GM18517 (cell line): ENCODE data around the gene ASPG.
"Not testable (repeated sequence)": the region's sequence is repeated elsewhere in the genome, so short reads cannot be mapped to it uniquely, and the experiment has no call there.

Source experiments
- ATAC-seq: cut with Tn5 transposase; IDR thresholded peaks from one replicate; pipeline ENCODE4 v1.9.1; 2021; ENCODE audit warnings: mild to moderate bottlenecking, moderate library complexity; ENCODE audit not compliant: unreplicated experiment

The ASPG gene

DNA sequence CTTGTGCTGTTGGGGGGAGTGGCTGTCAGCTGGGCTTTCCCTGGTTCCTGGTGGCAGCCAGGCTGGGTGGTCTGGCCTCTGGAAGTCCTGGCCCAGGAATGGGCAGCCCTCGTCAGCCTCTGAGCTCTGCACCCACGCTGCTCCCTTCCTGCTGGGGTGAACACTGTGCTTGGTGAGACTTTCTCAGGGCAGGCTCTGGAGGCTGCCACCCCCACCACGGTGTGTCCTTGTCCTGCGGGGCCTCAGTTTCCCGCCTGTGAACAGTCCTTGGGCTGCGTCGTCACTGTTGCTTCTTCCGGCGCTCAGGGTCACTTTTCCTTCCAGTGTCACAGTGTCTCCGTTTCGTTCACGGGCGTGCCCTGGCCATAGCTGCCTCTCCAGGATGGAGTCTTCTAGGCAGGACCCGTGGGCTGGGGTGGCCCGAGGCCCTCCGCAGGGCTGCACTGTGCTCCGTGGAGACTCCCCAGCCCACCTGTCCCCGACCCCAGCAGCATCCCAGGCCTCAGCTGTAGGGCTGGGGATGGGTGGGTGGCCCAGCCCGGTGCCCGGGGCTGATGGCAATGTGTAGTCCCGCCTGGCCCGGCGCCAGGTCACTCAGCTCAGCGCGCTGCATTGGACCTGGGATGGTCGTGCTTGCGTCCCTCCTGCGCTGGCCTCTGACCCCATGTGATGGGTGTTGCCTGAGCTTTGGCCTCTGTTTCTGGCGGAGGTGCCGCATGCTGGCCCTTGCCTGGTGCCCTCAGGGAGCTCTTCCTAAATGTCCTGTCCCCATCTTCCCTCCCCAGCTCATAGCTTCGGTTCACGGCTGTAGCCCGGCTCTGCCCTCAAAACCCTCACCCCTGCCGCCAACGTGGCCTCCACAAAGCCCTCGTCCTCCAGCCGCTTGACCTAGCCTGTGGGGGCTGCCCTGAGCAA is 59.7 kb downstream of the ASPG start:
- ATAC-seq: no peak

DNA sequence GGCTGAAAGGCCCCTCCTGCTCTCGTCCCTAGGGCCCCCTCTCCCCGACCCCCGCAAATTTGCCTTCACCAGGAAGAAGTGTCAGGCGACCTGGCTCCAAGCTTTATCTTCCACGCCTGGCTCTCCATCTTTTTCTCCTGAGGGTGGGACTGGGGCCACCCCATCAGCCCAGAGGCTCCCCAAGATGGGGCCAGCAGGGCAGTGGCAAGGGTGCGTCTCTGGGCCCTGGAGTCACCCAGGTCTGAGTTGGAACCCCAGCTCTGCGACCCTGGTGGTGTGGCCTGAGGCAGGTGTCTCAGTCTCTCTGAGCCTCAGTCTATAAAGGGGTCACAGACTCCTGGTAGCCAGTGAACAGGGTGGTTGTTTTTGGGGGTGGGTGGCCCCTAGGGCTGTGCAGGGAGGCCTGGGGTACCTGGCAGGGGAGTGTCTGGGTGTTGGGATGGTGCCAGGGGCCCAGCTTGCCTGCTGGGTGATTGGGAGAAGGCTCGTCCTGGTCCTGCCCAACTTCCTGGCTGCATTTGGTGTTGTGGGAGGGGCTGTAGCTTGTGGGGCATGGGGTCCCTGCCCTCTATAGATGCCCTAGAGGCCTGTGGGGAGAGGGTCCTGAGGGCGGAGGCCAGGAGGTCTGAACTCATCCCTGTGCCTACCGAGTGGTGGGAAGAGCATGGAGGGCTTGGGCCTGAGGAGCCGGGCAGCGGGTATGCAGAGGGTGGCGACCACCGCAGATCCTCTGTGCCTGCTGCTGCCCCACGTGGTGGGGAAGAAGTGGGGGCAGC is 60.5 kb downstream of the ASPG start:
- ATAC-seq: no peak

DNA sequence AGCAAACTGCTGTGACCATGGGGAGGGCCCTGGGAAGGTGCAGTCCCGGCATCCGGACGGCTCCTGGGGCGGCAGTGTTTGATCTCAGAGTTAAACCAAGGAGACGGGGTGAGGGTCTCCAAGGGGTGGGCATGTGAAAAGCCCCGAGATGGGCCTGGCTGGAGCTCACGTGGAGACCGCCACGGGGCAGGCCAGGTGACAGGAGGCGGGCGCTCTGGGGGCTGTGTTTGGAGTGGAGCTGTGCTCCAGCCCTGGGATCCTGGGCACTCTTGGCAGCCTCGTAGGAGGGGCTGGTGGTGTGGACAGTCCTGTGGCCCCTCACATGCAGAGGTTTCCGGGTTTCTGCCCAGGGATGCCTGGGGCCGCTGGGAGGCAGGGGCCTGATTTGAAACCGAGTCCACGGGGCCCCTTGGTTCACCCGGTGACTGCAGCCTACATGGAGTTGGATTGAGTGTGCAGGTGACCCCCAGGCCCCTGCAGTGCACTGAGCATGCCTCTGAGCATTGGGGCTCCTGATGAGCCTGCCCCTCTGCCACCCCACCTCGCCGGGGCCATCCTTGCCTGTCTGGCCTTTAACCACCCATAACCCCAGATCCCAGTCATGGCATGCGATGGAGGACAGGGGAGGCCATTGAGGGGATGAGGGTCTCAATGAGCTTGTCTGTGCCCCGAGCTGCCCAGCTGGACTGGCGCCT is 61.3 kb downstream of the ASPG start:
- ATAC-seq: no peak

DNA sequence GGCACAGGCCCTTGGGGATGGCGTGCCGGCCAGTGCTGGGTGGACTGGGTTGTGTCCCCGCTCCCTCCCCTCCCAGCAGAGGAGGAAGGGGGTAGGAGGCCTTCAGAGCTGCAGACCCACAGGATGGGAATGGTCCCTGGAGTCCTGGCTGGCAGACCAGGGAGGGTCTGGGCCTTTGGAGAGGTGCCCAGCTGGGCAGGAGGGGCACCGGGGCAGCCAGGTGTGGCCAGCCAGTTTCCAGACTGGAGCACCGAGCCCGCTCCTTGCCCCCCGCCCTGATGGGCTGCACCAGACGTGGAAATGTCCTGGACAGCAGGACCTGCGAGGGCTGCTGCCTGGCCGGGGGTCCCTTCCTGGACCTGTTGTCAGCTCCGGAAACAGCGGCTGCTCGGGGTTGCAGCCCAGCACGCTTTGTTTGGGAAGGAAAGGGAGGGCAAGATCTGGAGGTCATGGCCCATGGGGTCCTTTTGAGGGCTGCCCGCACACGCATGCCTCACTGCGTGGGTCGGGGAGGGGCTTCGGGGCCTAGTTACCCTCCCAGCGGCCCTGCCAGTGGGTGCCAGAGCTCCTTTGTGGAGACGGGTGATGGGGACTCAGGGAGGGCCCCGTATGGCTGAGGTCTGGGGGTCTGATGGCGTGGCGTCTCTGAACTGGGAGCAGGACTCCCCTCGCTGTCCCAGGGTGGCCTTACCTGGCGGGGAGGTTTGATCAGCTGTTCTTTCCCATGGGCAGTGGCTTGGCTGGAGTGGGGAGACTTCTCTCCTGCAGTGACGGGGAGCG is 62.0 kb downstream of the ASPG start:
- ATAC-seq: no peak

DNA sequence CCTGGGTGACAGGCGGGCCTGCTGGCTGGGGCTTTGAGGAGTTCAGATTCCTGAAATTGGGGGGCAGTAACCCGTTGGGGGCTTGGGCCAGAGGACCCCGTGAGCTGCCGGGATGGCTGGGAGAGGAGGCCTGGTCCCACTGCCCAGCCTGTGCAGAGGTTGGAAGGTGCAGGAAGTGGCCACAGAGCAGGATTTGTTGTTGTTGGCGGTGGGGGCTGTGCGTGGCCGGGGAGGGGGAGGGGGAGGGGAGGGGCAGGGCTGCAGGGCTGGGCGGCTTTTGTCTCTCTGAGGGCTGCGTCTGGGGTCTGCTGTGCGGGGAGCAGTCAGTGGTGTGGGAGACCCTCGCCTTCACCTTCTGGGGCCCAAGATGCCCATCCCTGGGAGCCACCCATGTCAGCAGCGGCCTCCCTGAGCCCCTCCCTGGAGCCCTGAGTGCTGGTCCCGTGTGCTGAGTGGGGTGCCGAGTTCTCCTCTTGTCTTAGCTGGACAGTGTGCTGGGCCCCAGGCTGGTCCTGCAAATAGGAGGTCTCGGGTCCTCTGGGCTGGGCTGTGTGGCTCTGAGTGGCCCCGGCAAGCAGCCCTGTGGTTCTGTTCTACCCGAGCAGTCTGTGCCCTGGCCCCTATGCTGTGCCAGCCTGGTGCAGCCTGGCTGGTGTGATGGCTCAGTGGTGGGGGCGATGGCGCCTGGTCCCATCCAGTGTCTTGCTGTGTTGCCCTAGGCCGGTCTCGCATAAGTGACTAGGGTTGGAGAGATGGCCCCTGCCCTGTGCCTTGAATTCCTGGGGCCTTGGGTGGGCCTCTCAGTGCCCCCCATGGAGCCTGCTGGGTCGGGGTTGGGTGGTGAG is 63.2 kb downstream of the ASPG start:
- ATAC-seq: no peak

DNA sequence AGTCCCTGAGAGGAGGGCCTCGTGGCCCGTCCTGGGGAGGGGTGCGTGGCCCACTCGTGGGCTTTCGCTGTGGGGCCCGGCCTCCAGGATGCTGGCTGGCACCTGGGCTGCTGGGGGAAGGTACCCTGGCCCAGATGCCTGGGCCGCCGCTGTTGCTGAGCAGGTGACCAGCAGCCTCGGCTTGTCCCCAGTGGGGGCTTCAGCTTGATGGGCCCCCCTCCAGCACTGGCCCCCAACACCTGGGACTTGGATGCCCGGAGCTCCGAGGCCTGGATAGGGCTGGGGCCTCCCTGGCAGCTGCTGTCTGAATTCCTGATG is 63.7 kb downstream of the ASPG start:
- ATAC-seq: no peak

DNA sequence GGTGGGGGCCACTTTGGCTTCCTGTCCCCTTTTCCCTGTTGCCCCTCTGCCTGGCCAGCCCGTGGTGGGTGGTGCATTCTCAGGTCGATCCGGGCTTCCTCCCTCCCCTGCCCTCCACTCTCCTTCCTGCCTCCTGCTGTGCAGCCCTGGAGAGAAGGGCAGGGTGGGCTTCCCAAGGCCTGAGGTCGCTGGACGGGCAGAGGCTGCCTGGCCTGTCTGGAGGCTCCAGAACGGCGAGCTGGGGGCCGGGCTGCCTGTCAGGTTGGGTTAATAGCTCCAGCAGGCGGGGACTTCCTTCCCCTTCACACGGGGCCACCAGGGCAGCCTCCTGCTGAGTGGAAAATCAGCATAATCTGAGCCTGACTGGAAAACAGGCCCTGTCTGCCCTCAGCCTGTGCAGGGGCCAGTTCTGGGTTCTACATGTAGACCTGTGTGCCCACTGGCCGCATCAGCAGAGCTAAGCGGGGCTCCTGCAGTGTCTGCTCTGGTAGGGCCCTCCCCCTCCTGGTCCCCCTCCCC is 64.2 kb downstream of the ASPG start:
- no peak for ATAC-seq

DNA sequence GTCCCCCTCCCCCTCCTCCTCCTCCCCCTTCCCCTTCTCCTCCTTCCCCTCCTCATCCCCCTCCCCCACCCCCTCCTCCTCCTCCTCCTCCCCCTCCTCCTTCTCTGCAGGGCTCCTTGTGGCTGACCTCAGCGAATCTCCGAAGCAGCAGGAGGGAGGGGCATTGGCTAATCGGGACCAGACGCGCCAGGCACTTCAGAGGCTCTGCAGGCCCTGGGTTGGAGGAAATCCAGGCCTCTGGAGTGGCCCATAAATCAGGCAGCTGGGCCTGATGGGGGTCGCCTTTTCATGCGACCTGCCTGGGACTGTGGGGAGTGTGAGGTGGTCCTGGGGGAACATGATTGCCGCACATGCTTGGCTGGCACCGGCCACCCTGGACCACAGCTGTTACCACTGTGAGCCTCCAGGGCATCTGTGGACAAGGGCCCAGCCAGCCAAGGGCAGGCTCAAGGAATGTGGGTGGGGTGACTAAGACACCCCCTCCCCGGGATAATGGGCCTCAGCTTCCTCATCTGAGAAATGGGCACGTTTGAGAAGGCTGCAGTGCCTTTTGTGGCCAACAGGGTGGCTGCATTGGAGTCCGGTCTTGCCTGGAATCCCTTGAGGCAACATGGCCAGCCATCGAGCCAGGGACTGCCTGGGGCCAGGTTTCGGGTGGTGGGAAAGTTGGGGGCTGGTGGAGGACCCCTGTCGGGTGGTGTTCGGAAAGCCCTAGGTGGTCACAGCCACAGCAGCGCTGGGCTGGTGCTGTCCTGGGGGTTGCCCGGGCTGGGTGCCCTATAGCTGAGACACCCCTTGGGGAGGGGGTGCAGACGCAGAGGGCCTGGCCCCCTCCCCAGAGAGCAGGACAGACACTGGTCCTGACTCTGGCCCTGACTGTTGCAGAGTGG is 64.9 kb downstream of the ASPG start:
- no peak for ATAC-seq

DNA sequence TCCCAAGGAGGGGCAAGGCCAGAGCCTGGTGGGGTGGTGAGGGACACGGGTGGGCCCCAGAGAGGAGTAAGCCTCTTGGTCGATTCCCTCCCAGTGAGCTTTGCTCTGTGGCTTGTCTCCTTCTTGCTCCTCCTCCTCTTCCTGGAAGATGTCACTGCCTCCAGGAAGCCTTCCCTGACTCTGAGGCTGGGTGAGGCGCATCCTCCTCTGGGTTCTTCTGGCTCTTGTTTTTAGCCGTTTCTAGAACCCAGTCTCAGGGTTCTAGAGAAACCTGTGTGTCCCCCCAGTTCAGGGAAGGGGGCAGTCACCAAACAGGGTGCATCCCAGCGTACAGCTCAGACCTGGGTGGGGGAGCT is 65.5 kb downstream of the ASPG start:
- ATAC-seq: no peak

DNA sequence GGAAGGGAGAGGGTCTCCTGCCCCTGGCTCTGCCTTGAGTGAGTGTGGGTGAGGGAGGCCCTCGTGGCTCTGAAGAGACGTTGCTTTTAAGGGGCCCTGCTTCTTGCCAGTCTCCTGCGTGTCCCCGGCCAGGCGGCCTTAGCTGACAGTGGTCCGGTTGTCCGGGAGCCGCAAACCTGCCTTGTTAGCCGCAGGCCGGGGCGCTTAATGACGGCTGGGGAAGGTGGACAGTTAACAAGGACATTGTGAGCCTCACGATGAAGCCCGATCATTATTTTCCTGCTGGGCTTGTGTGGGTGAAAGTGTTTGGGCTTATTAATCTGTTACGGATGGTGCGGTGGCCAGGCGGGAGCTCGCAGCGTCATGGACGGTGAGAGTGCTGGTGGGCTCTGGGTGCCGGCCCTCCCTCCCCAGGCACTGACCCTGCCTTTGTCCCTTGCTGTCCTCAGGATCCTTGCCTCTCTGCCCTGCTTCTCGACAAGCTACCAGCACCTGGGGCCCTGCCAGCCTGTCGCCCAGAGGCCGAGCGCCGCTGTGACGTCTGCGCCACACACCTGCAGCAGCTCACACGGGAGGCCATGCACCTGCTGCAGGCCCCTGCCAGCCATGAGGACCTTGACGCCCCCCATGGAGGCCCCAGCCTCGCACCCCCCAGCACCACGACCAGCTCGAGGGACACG is 66.2 kb downstream of the ASPG start:
- no peak for ATAC-seq

DNA sequence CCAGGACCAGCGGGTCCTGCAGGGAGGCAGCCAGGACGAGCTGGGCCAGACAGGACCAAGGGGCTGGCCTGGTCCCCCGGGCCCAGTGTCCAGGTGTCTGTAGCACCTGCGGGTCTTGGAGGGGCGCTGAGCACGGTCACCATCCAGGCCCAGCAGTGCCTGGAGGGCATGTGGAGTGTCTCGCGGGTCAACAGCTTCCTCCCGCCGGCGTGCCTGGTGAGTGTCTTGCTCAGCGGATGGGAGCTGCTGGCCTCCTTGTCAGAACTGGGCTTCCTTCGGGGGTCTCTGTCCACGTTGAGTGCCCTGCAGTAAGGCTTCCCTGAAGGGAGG is 66.7 kb downstream of the ASPG start:
- ATAC-seq: no peak

DNA sequence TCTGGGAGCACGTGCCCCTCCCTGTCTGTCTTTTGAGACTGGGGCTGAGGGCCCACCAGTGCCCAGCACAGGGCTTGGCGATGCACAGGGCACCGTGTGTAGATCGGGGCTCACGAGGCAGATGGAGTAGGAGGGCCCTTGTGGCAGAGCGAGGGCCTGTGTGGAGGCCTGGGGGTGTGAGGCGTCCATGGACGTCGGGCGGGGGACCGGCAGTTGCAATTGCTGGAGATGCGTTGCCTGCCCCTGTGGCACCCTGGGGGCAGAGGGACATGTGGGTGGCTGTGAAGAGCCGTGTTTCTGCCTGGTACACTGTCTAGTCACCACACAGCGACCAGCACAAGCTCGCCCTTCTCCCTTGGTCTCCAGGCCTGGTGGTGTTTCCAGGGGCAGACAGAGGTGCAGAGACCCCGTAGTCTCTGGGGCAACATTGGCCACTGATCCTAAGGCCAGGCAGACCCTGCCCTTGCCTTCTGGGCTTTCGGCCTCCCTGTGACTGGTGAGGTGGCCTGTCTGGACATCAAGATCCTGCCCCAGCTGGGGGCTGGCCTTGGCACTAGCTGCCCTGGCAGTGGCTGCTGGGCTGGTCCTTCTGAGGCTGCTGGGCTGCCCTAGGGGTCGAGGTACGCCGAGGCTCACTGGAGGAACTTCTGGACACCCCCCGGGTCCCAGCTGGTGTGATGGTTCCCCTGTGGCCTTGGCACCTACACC is 67.3 kb downstream of the ASPG start:
- no peak for ATAC-seq

DNA sequence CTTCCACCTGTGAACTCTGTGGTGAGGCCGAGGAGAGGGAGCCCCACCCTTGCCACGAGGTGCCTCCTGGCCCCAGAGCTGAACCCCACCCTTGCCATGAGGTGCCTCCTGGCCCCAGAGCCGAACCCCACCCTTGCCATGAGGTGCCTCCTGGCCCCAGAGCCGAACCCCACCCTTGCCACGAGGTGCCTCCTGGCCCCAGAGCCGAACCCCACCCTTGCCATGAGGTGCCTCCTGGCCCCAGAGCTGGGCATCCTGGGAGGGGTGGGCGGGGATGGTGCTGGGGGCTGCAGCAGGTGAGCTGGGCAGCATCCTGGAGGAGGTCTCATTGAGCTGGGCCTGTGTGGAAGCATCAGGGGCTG is 67.9 kb downstream of the ASPG start:
- ATAC-seq: not testable (repeated sequence)

DNA sequence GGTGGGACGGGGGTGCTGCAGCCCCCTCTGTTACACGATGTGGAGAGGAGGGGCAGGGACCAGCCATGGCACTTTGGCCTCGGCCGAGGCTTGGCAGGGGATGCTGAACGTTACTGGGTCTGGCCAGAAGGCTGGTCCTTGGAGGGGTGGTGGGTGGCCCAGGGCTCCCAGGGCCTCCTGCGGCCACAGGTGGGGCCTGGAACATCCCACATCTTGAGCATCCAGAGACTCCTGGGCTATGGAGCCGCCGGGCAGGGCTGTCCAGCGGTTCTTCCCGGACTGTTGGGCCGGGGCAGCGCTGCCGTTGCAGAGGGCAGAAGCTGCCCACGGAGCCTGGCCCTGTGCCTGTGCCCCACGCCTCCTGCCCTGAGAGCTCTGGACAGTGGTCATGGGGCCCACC is 68.7 kb downstream of the ASPG start:
- no peak for ATAC-seq

DNA sequence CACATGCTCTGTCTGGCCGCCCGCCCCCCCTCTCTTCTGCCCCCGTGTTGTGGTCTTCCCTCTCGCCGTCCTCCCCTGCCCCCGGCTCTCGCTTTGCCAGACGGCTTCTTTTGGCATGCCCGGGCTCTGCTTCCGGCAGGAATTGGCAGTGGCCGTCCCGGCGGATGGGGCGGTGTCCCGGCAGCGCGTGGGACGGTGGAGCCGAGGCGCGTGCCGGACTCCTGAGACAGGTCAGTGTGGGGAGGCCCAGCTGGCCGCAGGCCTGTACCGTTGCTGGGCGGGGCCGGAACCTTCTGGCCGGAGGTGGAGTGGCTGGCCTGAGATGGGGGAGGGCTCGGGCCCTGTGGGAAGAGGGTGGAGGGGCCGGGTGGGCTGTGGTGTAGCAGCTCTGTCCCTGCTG is 70.0 kb downstream of the ASPG start:
- ATAC-seq: no peak

DNA sequence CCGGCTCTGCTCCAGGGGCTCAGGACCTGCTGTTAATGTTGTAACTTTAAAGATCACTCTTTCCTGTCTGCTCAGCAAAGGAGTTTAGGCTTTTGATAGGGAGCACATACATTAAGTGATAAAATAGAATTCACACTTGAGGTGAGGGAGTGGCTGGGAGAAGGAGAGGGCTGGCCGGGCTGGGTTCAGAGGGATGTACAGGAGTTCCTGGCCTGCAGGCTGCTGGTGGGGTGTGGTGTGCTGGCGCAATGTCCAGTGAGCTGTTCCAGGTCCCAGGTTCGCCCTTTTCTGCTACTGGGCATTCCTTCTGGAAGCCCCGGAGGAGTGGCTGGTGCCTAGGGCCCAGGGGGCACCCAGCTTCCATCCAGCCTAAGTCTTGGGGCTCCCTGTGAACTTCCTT is 70.6 kb downstream of the ASPG start:
- ATAC-seq: no peak

DNA sequence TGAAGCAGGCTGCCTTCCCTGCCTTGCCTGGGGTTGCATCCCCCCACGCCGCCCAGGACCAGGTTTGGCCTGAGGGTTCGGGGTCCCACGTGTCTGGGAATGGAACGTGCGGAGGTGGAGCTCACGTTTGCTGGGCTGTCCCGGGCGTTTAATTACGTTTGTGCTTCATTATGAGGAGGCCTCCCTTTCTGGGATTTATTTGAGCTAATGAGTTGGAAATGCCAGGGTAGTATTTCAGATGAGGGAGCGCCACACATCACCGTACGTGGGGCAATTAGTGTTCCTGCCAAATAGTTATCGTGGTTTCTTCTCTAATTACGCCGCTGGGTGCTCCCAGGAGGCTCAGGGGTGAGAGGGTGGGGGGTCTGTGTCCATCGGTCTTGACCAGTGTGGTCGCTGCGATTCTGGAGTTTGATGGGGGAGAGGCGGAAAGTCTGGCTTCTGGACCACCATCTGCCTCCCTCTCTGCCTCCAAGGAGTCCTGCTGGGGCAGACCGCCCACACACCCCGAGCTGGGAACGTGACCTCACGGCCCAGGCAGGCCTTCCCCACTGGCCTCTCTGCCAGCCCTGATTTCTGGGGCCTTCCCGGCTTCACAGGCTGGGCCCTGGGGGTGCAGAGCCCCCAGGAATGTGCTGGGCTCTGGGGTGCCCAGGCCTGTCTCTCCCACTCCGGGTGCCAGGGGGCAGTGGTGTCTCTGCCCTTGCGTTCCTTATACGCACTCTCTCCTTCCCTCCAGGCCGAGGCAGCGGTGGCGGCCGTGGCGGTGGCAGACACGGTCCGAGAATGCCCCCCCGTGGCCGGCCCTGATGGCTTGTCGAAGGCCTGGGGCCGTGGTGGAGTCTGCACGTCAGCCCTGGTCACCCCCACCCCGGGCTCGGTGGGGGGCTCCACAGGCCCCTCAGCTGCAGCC is 71.8 kb downstream of the ASPG start:
- no peak for ATAC-seq
